NCI-H2227 treated with DMSO at 0.1 percent for 48 hours (cell line): ENCODE data around the gene POLA1.
"Not testable (repeated sequence)": the region's sequence is repeated elsewhere in the genome, so short reads cannot be mapped to it uniquely, and the experiment has no call there.

Source experiments
- DNase-seq: peaks from one replicate; lab custom pipeline; 2025; lab: John Stamatoyannopoulos, UW

The POLA1 gene

GRCh38 chrX:24693453-24694202 lies at the start of gene POLA1:
TSS of gene POLA1 (plus strand) at chrX:24693918. CDS start at chrX:24693962, 44 bp downstream.
- DNase-seq: peak; percentile 99

- no peak for DNase-seq
Measured at GRCh38 chrX:24646006-24646405, 47.7 kb upstream of the POLA1 start.

- peak; percentile 82 for DNase-seq
Measured at GRCh38 chrX:24646745-24647182, 47.0 kb upstream of the POLA1 start.

- peak; percentile 91 for DNase-seq
Measured at GRCh38 chrX:24647257-24648058, 46.3 kb upstream of the POLA1 start, which contains the start of gene PCYT1B. TSS of gene PCYT1B (minus strand) at chrX:24647347. CDS start at chrX:24647105, 242 bp downstream.

- DNase-seq: no peak
Measured at GRCh38 chrX:24648495-24648894, 45.2 kb upstream of the POLA1 start.

GRCh38 chrX:24651783-24652182 lies 41.9 kb upstream of the POLA1 start:
- DNase-seq: no peak

GRCh38 chrX:24655679-24656078 lies 38.0 kb upstream of the POLA1 start:
- not testable (repeated sequence) for DNase-seq

GRCh38 chrX:24657671-24658386 lies 35.9 kb upstream of the POLA1 start:
- no peak for DNase-seq

GRCh38 chrX:24658421-24658820 lies 35.3 kb upstream of the POLA1 start:
- DNase-seq: no peak

GRCh38 chrX:24659106-24659505 lies 34.6 kb upstream of the POLA1 start:
- DNase-seq: no peak

GRCh38 chrX:24659646-24660045 lies 34.1 kb upstream of the POLA1 start:
- no peak for DNase-seq

- DNase-seq: no peak
Measured at GRCh38 chrX:24661292-24661691, 32.4 kb upstream of the POLA1 start.

GRCh38 chrX:24662352-24662751 lies 31.4 kb upstream of the POLA1 start:
- no peak for DNase-seq

GRCh38 chrX:24668111-24668510 lies 25.6 kb upstream of the POLA1 start:
- no peak for DNase-seq

- DNase-seq: no peak
Measured at GRCh38 chrX:24672701-24673190, 21.0 kb upstream of the POLA1 start.

- DNase-seq: no peak
Measured at GRCh38 chrX:24673424-24673823, 20.3 kb upstream of the POLA1 start.

- no peak for DNase-seq
Measured at GRCh38 chrX:24676403-24677024, 17.2 kb upstream of the POLA1 start.

- no peak for DNase-seq
Measured at GRCh38 chrX:24682739-24683432, 10.8 kb upstream of the POLA1 start.

- DNase-seq: no peak
Measured at GRCh38 chrX:24684048-24684447, 9.7 kb upstream of the POLA1 start.

GRCh38 chrX:24692305-24692704 lies 1.4 kb upstream of the POLA1 start:
- DNase-seq: no peak

GRCh38 chrX:24694825-24695224 lies 1.1 kb downstream of the POLA1 start:
- no peak for DNase-seq
